HEK293 (cell line): ENCODE data around the gene SHC4.

ENCODE experiments used
- CTCF ChIA-PET: fragments of 350-600 bp; formaldehyde crosslinking; extraction: SDS; loops from one replicate; lab custom pipeline; 2021; ENCODE audit warnings: antibody characterized with exemption; lab: Yijun Ruan, JAX
- POLR2A ChIA-PET: fragments of 300-600 bp; formaldehyde crosslinking; extraction: SDS; loops from one replicate; lab custom pipeline; 2020; ENCODE audit warnings: antibody characterized with exemption, inconsistent platforms; lab: Yijun Ruan, JAX
- H3K27ac ChIP-seq: fragments of 200-500 bp; sonication (Bioruptor generic); 2 replicates; pipeline ENCODE4 v1.5.1; 2014; ENCODE audit warnings: low read depth, low read length, control low read depth, inconsistent platforms; ENCODE audit errors: extremely low read depth
- H3K36me3 ChIP-seq, 2 experiments: fragments of 200-500 bp in 1 of 2; sonication (Bioruptor generic) in 1 of 2; 1 replicate in 1 of 2; 2 replicates in 1 of 2; pipeline ENCODE4 v1.5.1; 2014 to 2017; ENCODE audit warnings: inconsistent platforms in 2 of 2, low read length in 2 of 2; ENCODE audit not compliant: control insufficient read depth in 2 of 2, insufficient read depth in 1 of 2
- H3K4me1 ChIP-seq: fragments of 200-500 bp; sonication (Bioruptor generic); 2 replicates; pipeline ENCODE4 v1.5.1; 2014; ENCODE audit warnings: mild to moderate bottlenecking, low read length, inconsistent platforms; ENCODE audit not compliant: control insufficient read depth, insufficient read depth
- H3K4me3 ChIP-seq: 2 replicates; pipeline ENCODE4 v1.5.1; 2011; ENCODE audit warnings: low read depth, mild to moderate bottlenecking, control low read depth, low read length, moderate library complexity
- H3K9me3 ChIP-seq: fragments of 200-500 bp; sonication (Bioruptor generic); 2 replicates; pipeline ENCODE4 v1.5.1; 2014; ENCODE audit warnings: low read depth, low read length, inconsistent platforms; ENCODE audit not compliant: control insufficient read depth, insufficient read depth
- BCL11A ChIP-seq: fragments of 450-650 bp; formaldehyde crosslinking; IDR thresholded peaks from 2 replicates; pipeline ENCODE4 v1.5.1; 2016; ENCODE audit warnings: low read depth, missing biosample characterization, missing genetic modification characterization
- EGR2 ChIP-seq: fragments of 450-650 bp; formaldehyde crosslinking; IDR thresholded peaks from 2 replicates; pipeline ENCODE4 v1.5.1; 2016; ENCODE audit warnings: low read depth, missing biosample characterization, missing genetic modification characterization
- HOXA7 ChIP-seq: sonication (generic); formaldehyde crosslinking; IDR thresholded peaks from 2 replicates; pipeline ENCODE4 v1.8.1; 2022; ENCODE audit warnings: missing genetic modification reagents, borderline replicate concordance
- KLF17 ChIP-seq: fragments of 450-650 bp; formaldehyde crosslinking; IDR thresholded peaks from 2 replicates; pipeline ENCODE4 v1.5.1; 2016; ENCODE audit warnings: missing biosample characterization, missing genetic modification characterization
- PRDM2 ChIP-seq: fragments of 450-650 bp; formaldehyde crosslinking; IDR thresholded peaks from 2 replicates; pipeline ENCODE4 v1.5.1; 2016; ENCODE audit warnings: missing biosample characterization, missing genetic modification characterization, borderline replicate concordance
- RBAK ChIP-seq: fragments of 450-650 bp; formaldehyde crosslinking; IDR thresholded peaks from 2 replicates; pipeline ENCODE4 v1.5.1; 2016; ENCODE audit warnings: missing biosample characterization, missing genetic modification characterization
- SP7 ChIP-seq: fragments of 450-650 bp; formaldehyde crosslinking; IDR thresholded peaks from 2 replicates; pipeline ENCODE4 v1.5.1; 2016; ENCODE audit warnings: missing biosample characterization, missing genetic modification characterization
- YY2 ChIP-seq: fragments of 450-650 bp; formaldehyde crosslinking; IDR thresholded peaks from 2 replicates; pipeline ENCODE4 v1.5.1; 2016; ENCODE audit warnings: missing biosample characterization, missing genetic modification characterization
- ZBTB1 ChIP-seq: fragments of 450-650 bp; formaldehyde crosslinking; IDR thresholded peaks from 2 replicates; pipeline ENCODE4 v1.5.1; 2016; ENCODE audit warnings: missing biosample characterization, missing genetic modification characterization
- ZBTB48 ChIP-seq: fragments of 450-650 bp; formaldehyde crosslinking; IDR thresholded peaks from 2 replicates; pipeline ENCODE4 v1.5.1; 2016; ENCODE audit warnings: missing biosample characterization, missing genetic modification characterization
- ZFHX2 ChIP-seq: fragments of 450-650 bp; formaldehyde crosslinking; conservative IDR thresholded peaks from 2 replicates; pipeline ENCODE4 v1.5.1; 2016; ENCODE audit warnings: missing biosample characterization, missing genetic modification characterization
- ZFP37 ChIP-seq: fragments of 450-650 bp; formaldehyde crosslinking; IDR thresholded peaks from 2 replicates; pipeline ENCODE4 v1.5.1; 2016; ENCODE audit warnings: missing biosample characterization, missing genetic modification characterization
- ZFP69B ChIP-seq: fragments of 450-650 bp; formaldehyde crosslinking; IDR thresholded peaks from 2 replicates; pipeline ENCODE4 v1.5.1; 2016; ENCODE audit warnings: missing biosample characterization, missing genetic modification characterization
- ZNF114 ChIP-seq: fragments of 450-650 bp; formaldehyde crosslinking; IDR thresholded peaks from 2 replicates; pipeline ENCODE4 v1.5.0; 2017; ENCODE audit warnings: missing biosample characterization, missing genetic modification characterization
- ZNF138 ChIP-seq: fragments of 450-650 bp; formaldehyde crosslinking; IDR thresholded peaks from 2 replicates; pipeline ENCODE4 v1.5.1; 2016; ENCODE audit warnings: missing biosample characterization, missing genetic modification characterization, borderline replicate concordance
- ZNF140 ChIP-seq: fragments of 450-650 bp; formaldehyde crosslinking; IDR thresholded peaks from 2 replicates; pipeline ENCODE4 v1.5.1; 2016; ENCODE audit warnings: missing biosample characterization, missing genetic modification characterization
- ZNF24 ChIP-seq: fragments of 450-650 bp; formaldehyde crosslinking; IDR thresholded peaks from 2 replicates; pipeline ENCODE4 v1.5.1; 2016; ENCODE audit warnings: missing biosample characterization, missing genetic modification characterization
- ZNF366 ChIP-seq: fragments of 450-650 bp; formaldehyde crosslinking; conservative IDR thresholded peaks from 2 replicates; pipeline ENCODE4 v1.5.1; 2016; ENCODE audit warnings: missing biosample characterization, missing genetic modification characterization
- ZNF501 ChIP-seq: fragments of 450-650 bp; formaldehyde crosslinking; IDR thresholded peaks from 2 replicates; pipeline ENCODE4 v1.5.1; 2016; ENCODE audit warnings: missing biosample characterization, missing genetic modification characterization
- ZNF514 ChIP-seq: fragments of 450-650 bp; formaldehyde crosslinking; IDR thresholded peaks from 2 replicates; pipeline ENCODE4 v1.5.1; 2016; ENCODE audit warnings: missing biosample characterization, missing genetic modification characterization
- ZNF561 ChIP-seq: fragments of 450-650 bp; IDR thresholded peaks from 2 replicates; pipeline ENCODE4 v1.5.1; 2018; ENCODE audit warnings: missing biosample characterization, missing genetic modification characterization, borderline replicate concordance

SHC4 gene

DNA sequence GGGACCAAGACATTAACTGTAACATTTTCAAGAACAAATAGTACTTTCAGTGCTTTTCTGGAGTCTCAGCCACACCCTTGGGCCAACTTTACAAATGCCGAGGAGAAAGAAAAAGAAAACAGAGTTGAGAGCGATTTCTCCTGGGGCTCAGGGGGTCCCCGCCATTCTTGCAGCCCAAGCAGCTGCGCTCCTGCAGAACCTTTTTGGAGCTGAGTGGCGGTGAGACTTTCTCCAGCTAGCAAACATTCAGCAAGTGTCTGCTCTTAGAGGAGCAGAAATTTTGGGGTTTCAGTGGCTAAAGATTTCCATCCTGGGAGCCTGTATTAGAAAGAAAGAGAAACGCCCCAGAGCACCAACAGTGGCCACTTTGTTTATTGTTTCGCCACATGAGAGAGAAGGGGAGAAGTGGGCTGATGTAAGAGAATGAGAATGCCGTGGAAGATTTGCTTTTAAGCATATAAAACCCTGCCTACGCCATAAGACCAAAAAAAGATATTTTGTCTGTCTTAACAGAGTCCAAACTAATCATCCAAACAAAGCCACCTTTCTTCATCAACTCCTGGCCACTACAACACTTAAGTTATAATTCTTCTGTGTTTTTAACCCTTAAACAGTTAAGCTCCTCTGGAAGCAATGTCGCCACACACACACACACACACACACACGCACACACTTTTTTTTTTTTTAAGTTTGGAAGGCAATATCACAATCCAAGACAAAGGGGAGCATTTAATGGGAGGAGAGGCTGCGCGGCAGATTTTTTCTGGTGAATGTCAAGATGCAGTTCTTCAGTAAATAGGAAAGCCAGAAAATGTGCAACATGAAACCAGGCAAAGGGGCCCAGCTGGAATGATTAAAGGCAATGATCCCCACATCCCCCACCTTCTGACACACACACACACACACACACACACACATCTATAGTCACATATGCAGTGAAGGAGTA, 66.6 kb downstream of the SHC4 start (continued):
- TF ChIP-seq ZNF140, result no peak
- TF ChIP-seq, all 188 proteins: peak for 19

DNA sequence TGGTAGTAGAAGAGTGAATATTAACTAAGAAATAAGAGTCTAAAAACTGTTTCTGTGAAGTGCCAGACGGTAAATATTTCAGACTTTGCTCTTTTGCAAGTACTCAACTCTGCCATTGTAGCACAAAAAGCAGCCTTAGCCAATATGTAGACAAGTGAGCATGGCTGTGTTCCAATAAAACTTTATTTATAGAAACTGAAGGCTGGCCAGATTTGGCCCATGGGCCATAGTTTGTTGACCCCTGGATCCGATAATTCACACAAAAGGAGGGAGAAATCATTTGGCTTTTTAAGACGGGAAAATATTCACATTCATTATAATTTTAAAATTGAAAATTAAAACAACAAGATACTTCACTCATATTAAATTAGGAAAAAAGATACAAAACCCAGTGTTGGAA, 70.4 kb downstream of the SHC4 start:
- CTCF ChIA-PET, result no interaction called here

More for the DNA sequence above, 70.4 kb downstream of the SHC4 start:
- TF ChIP-seq KLF17 (tag by site-specific recombination) (no peak), EGR2 (no peak), PRDM2 (tag by site-specific recombination) (no peak), ZNF138 (tag by site-specific recombination) (no peak), ZBTB1 (no peak), ZNF24 (tag by site-specific recombination) (no peak), ZFHX2 (tag by site-specific recombination) (no peak), SP7 (tag by site-specific recombination) (no peak), ZNF366 (tag by site-specific recombination) (no peak), YY2 (tag by site-specific recombination) (no peak), ZBTB48 (tag by site-specific recombination) (no peak), ZNF561 (tag by site-specific recombination) (no peak), RBAK (tag by site-specific recombination) (no peak), ZNF514 (tag by site-specific recombination) (no peak), ZNF501 (tag by site-specific recombination) (no peak), BCL11A (tag by site-specific recombination) (no peak), ZFP69B (tag by site-specific recombination) (no peak), HOXA7 (CRISPR knock-in tag) (no peak), ZFP37 (tag by site-specific recombination) (no peak), ZNF114 (tag by site-specific recombination) (no peak)
- H3K4me1 ChIP-seq, result peaks cover 8% of the 10 kb centered on the region
- H3K36me3 ChIP-seq, result no peaks in the 10 kb centered on the region
- no peaks in the 10 kb centered on the region for H3K9me3 ChIP-seq
- H3K27ac ChIP-seq, result no peak overlapping the region
- H3K4me3 ChIP-seq, result no peak overlapping the region
- POLR2A ChIA-PET, result no interaction called here
